SKM-1 treated with dmso at 0.1 percent for 144 hours (cell line): ENCODE results near the gene OLFM1.

ENCODE experiments used
- DNase-seq: peaks from one replicate; lab custom pipeline; 2025; ENCODE audit not compliant: unreplicated experiment; lab: John Stamatoyannopoulos, UW

OLFM1 gene

GRCh38 chr9:135130207-135130976 is 42.9 kb downstream of the OLFM1 start:
- DNase-seq = no peak

- DNase-seq = no peak
Measured at GRCh38 chr9:135131488-135131887, 44.0 kb downstream of the OLFM1 start.

- no peak for DNase-seq
Measured at GRCh38 chr9:135132008-135132407, 44.5 kb downstream of the OLFM1 start.

GRCh38 chr9:135134268-135135022 is 47.0 kb downstream of the OLFM1 start:
- DNase-seq = no peak

- no peak for DNase-seq
Measured at GRCh38 chr9:135135171-135135928, 47.9 kb downstream of the OLFM1 start.

GRCh38 chr9:135135929-135136315 is 48.5 kb downstream of the OLFM1 start:
- DNase-seq = no peak

- DNase-seq = no peak
Measured at GRCh38 chr9:135136481-135136880, 49.0 kb downstream of the OLFM1 start.

- no peak for DNase-seq
Measured at GRCh38 chr9:135136991-135137832, 49.7 kb downstream of the OLFM1 start.

- DNase-seq = no peak
Measured at GRCh38 chr9:135138078-135138855, 50.8 kb downstream of the OLFM1 start.

GRCh38 chr9:135139366-135139959 is 52.0 kb downstream of the OLFM1 start:
- DNase-seq = no peak

GRCh38 chr9:135141183-135141774 is 53.8 kb downstream of the OLFM1 start:
- DNase-seq = no peak

- no peak for DNase-seq
Measured at GRCh38 chr9:135144581-135145170, 57.2 kb downstream of the OLFM1 start.

- DNase-seq = no peak
Measured at GRCh38 chr9:135145312-135145711, 57.8 kb downstream of the OLFM1 start.

GRCh38 chr9:135146241-135146640 is 58.8 kb downstream of the OLFM1 start:
- DNase-seq = no peak

- no peak for DNase-seq
Measured at GRCh38 chr9:135146766-135147473, 59.5 kb downstream of the OLFM1 start.

GRCh38 chr9:135147474-135147805 is 60.0 kb downstream of the OLFM1 start:
- no peak for DNase-seq

- DNase-seq = no peak
Measured at GRCh38 chr9:135147938-135148337, 60.5 kb downstream of the OLFM1 start.

GRCh38 chr9:135148386-135148785 is 60.9 kb downstream of the OLFM1 start:
- no peak for DNase-seq
